Measurements from ENCODE around the gene TMEM203. TPM values are rescaled to one million over a fixed set of nuclear protein-coding genes. Genes with fewer than 3 reads are reported as not detected.

Gene TMEM203
- total and polyA plus RNA-seq, 2 of the 13 experiments (the other 11 are each of a cell fraction or from before 2014, with no cell fraction given), result 23.4 to 36.7 TPM

DNA sequence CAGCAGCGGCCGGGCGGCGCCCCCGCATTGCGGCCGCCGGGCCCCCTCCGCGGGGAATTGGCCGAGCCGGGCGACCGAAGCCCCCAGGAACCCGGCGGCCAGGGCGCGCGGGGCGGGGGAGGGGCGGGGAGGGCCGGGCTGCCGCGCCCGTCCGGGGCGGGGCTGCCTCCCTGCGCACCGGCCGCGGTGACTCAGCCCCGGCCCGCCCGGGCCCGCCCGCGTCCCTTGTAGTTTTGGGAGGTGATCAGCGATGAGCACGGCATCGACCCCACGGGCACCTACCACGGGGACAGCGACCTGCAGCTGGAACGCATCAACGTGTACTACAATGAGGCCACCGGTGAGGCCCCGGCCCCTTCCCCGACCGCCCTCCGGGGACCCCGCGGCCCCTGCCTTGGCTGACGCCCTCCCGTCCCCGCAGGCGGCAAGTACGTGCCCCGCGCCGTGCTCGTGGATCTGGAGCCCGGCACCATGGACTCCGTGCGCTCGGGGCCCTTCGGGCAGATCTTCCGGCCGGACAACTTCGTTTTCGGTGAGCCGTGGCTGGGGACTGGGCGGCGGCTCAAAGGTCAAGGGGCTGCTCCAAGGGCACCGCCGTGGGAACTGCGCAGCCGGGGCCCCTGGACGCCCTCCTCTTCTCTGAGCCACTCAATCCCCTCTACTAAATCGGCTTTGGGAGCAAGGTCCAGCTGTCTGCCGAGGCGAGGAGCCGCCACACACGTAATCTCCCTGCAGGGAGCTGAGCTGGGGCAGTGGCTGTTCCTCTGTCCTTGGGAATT, 36.2 kb upstream of the TMEM203 start (continued):
- TF ChIP-seq NR0B2 (CRISPR knock-in tag; IDR thresholded peaks at IDR 0.05), result 0 out of 2 replicates have a peak, but pooled peaks have one; percentile 61
- TF ChIP-seq PHF20 (CRISPR knock-in tag; IDR thresholded peaks at IDR 0.05), result no peak
- no peak for TF ChIP-seq ZHX2 (IDR thresholded peaks at IDR 0.05; ENCODE audit: low read depth)
- TF ChIP-seq ZHX2 (CRISPR knock-in tag; IDR thresholded peaks at IDR 0.05; ENCODE audit: borderline replicate concordance), result no peak
- peak; percentile 25; the same call in 1 of the 2 replicates for TF ChIP-seq NFE2L1 (CRISPR knock-in tag; IDR thresholded peaks at IDR 0.05; ENCODE audit: borderline replicate concordance)
- no peak for TF ChIP-seq DMAP1 (CRISPR knock-in tag; IDR thresholded peaks at IDR 0.05)
- peak; percentile 41; the same call in 1 of the 2 replicates for TF ChIP-seq ZC3H13 (CRISPR knock-in tag; IDR thresholded peaks at IDR 0.05)
- TF ChIP-seq SP1 (IDR thresholded peaks at IDR 0.05), result no peak
- TF ChIP-seq SP1 (CRISPR knock-in tag; IDR thresholded peaks at IDR 0.05), result no peak; the same call in 1 of the 2 replicates
- TF ChIP-seq ZNF276 (CRISPR knock-in tag; IDR thresholded peaks at IDR 0.05; ENCODE audit: low read depth), result 0 out of 2 replicates have a peak, but pooled peaks have one; percentile 23
- no peak for TF ChIP-seq LBX2 (CRISPR knock-in tag; IDR thresholded peaks at IDR 0.05; ENCODE audit: borderline replicate concordance)
- TF ChIP-seq ZNF747 (CRISPR knock-in tag; IDR thresholded peaks at IDR 0.05; ENCODE audit: borderline replicate concordance), result no peak
- TF ChIP-seq, protein P1, sequence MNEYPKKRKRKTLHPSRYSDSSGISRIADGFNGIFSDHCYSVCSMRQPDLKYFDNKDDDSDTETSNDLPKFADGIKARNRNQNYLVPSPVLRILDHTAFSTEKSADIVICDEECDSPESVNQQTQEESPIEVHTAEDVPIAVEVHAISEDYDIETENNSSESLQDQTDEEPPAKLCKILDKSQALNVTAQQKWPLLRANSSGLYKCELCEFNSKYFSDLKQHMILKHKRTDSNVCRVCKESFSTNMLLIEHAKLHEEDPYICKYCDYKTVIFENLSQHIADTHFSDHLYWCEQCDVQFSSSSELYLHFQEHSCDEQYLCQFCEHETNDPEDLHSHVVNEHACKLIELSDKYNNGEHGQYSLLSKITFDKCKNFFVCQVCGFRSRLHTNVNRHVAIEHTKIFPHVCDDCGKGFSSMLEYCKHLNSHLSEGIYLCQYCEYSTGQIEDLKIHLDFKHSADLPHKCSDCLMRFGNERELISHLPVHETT (CRISPR knock-in tag; conservative IDR thresholded peaks at IDR 0.05), result no peak
- TF ChIP-seq ZNF605 (CRISPR knock-in tag; IDR thresholded peaks at IDR 0.05), result peak; percentile 88
- TF ChIP-seq ZNF503 (CRISPR knock-in tag; IDR thresholded peaks at IDR 0.05), result no peak
- TF ChIP-seq U2AF1 (optimal IDR thresholded peaks at IDR 0.05; ENCODE audit: low read depth, low read length), result peak; percentile 91
